HepG2 (cell line): Measurements from ENCODE around the gene CDKN2A. TPM values are rescaled to one million over a fixed set of nuclear protein-coding genes. Genes with fewer than 3 reads are reported as not detected.
A peak's percentile ranks its signal among the peaks of the same experiment; 100 is the strongest.

Experiments used
- CBX2 ChIP-seq, 2 experiments: fragments of 200-600 bp in 1 of 2; sonication (generic); formaldehyde crosslinking in 1 of 2; IDR thresholded peaks; 2 replicates each; pipeline versions ENCODE4 v1.7.0 to v1.8.1; 2018 to 2022; ENCODE audit warnings: low read depth in 2 of 2, low read length in 1 of 2, mild to moderate bottlenecking in 1 of 2, missing genetic modification reagents in 1 of 2
- CEBPB ChIP-seq: IDR thresholded peaks from 2 replicates; pipeline ENCODE4 v1.6.1; 2011; ENCODE audit warnings: low read depth, low read length, improper control_type of control experiment, borderline replicate concordance
- GABPA ChIP-seq, 2 experiments: IDR thresholded peaks; 2 replicates each; pipeline ENCODE4 v1.6.1; 2011 to 2016; ENCODE audit warnings: low read depth in 2 of 2, low read length in 1 of 2, missing biosample characterization in 1 of 2, missing genetic modification characterization in 1 of 2
- NFKB2 ChIP-seq: sonication (generic); formaldehyde crosslinking; IDR thresholded peaks from 2 replicates; pipeline ENCODE4 v1.4.0; 2020; ENCODE audit warnings: missing genetic modification reagents, borderline replicate concordance
- RBFOX2 ChIP-seq: fragments of 200-400 bp; formaldehyde crosslinking; IDR thresholded peaks from 2 replicates; pipeline ENCODE4 v1.6.1; 2017; ENCODE audit warnings: low read depth, mild to moderate bottlenecking, low read length
- RBM22 ChIP-seq: fragments of 200-400 bp; formaldehyde crosslinking; optimal IDR thresholded peaks from 2 replicates; pipeline ENCODE3; 2017; ENCODE audit warnings: mild to moderate bottlenecking, low read length, moderate library complexity
- SAP130 ChIP-seq: IDR thresholded peaks from 2 replicates; pipeline ENCODE4 v1.6.1; 2016; ENCODE audit warnings: low read depth
- ZNF180 ChIP-seq: sonication (generic); formaldehyde crosslinking; IDR thresholded peaks from 2 replicates; pipeline ENCODE4 v1.4.0; 2020; ENCODE audit warnings: low read depth, missing genetic modification reagents, borderline replicate concordance
- ZNF564 ChIP-seq: sonication (generic); formaldehyde crosslinking; IDR thresholded peaks from 2 replicates; pipeline ENCODE4 v1.8.1; 2023; ENCODE audit warnings: mild to moderate bottlenecking, missing genetic modification reagents
- polyA plus RNA-seq, 8 experiments: library from polyadenylated mRNA; depleted of rRNA in 3 of 8; stranded (reverse) in 7 of 8; unstranded in 1 of 8; fragments of >200 nt; fragmentation: Illumina TruSeq in 4 of 8; extraction: Trizol in 4 of 8; gene quantifications; 2 replicates each; pipeline versions ENCODE4 v1.2.1 to v1.2.3, GENCODE V29; 2011 to 2016; ENCODE audit warnings: low read depth in 4 of 8, missing spikeins in 1 of 8, mixed read lengths in 1 of 8; ENCODE audit not compliant: insufficient read depth in 1 of 8
- total RNA-seq, 5 experiments: library from RNA; depleted of rRNA; stranded (reverse); fragments of >200 nt; fragmentation: Illumina TruSeq; extraction: Trizol; gene quantifications; 2 replicates each; pipeline ENCODE4 v1.2.3, GENCODE V29; 2016; ENCODE audit warnings: low read depth in 1 of 5
- TF ChIP-seq, protein P1 (sequence below): IDR thresholded peaks from 2 replicates; pipeline ENCODE4 v1.6.1; 2016; ENCODE audit warnings: missing compliant biosample characterization, missing genetic modification reagents, borderline replicate concordance
- TF ChIP-seq, protein P2 (sequence below): sonication (generic); formaldehyde crosslinking; IDR thresholded peaks from 2 replicates; pipeline ENCODE4 v1.4.0; 2020; ENCODE audit warnings: low read depth, mild to moderate bottlenecking, missing genetic modification reagents

The CDKN2A gene
- total and polyA plus RNA-seq, 2 of the 13 experiments (the other 11 are each of a cell fraction or from before 2014, with no cell fraction given): 4.2 to 4.8 TPM

DNA sequence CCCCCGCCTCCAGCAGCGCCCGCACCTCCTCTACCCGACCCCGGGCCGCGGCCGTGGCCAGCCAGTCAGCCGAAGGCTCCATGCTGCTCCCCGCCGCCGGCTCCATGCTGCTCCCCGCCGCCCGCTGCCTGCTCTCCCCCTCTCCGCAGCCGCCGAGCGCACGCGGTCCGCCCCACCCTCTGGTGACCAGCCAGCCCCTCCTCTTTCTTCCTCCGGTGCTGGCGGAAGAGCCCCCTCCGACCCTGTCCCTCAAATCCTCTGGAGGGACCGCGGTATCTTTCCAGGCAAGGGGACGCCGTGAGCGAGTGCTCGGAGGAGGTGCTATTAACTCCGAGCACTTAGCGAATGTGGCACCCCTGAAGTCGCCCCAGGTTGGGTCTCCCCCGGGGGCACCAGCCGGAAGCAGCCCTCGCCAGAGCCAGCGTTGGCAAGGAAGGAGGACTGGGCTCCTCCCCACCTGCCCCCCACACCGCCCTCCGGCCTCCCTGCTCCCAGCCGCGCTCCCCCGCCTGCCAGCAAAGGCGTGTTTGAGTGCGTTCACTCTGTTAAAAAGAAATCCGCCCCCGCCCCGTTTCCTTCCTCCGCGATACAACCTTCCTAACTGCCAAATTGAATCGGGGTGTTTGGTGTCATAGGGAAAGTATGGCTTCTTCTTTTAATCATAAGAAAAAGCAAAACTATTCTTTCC, 19.3 kb downstream of the CDKN2A start (continued):
- no peak for TF ChIP-seq ZNF180 (CRISPR knock-in tag)
- no peak for TF ChIP-seq CEBPB
- no peak for TF ChIP-seq CBX2 (IDR thresholded peaks at IDR 0.05; ENCODE audit: low read depth, low read length)
- 0 out of 2 replicates have a peak, but pooled peaks have one; percentile 8 for TF ChIP-seq CBX2 (CRISPR knock-in tag; IDR thresholded peaks at IDR 0.05; ENCODE audit: low read depth)
- TF ChIP-seq, protein P1, sequence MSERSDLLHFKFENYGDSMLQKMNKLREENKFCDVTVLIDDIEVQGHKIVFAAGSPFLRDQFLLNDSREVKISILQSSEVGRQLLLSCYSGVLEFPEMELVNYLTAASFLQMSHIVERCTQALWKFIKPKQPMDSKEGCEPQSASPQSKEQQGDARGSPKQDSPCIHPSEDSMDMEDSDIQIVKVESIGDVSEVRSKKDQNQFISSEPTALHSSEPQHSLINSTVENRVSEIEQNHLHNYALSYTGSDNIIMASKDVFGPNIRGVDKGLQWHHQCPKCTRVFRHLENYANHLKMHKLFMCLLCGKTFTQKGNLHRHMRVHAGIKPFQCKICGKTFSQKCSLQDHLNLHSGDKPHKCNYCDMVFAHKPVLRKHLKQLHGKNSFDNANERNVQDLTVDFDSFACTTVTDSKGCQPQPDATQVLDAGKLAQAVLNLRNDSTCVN: 0 out of 2 replicates have a peak, but pooled peaks have one; percentile 29
- TF ChIP-seq RBM22: no peak
- TF ChIP-seq, protein P2, sequence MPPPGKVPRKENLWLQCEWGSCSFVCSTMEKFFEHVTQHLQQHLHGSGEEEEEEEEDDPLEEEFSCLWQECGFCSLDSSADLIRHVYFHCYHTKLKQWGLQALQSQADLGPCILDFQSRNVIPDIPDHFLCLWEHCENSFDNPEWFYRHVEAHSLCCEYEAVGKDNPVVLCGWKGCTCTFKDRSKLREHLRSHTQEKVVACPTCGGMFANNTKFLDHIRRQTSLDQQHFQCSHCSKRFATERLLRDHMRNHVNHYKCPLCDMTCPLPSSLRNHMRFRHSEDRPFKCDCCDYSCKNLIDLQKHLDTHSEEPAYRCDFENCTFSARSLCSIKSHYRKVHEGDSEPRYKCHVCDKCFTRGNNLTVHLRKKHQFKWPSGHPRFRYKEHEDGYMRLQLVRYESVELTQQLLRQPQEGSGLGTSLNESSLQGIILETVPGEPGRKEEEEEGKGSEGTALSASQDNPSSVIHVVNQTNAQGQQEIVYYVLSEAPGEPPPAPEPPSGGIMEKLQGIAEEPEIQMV (CRISPR knock-in tag): no peak
- peak; percentile 53 for TF ChIP-seq SAP130 (CRISPR knock-in tag)
- 0 out of 2 replicates have a peak, but pooled peaks have one; percentile 4 for TF ChIP-seq GABPA (IDR thresholded peaks at IDR 0.05; ENCODE audit: low read depth, low read length)
- 0 out of 2 replicates have a peak, but pooled peaks have one; percentile 14 for TF ChIP-seq GABPA (CRISPR knock-in tag; IDR thresholded peaks at IDR 0.05; ENCODE audit: low read depth)
- TF ChIP-seq ZNF564: 0 out of 2 replicates have a peak, but pooled peaks have one; percentile 42
- peak; percentile 59; the same call in 1 of the 2 replicates for TF ChIP-seq NFKB2
- 0 out of 2 replicates have a peak, but pooled peaks have one; percentile 37 for TF ChIP-seq RBFOX2
